Prostate gland (tissue), 2 donors: ENCODE results near the gene ZNF445. TPM values are rescaled to one million over a fixed set of nuclear protein-coding genes. Genes with fewer than 3 reads are reported as not detected.
"Not testable (repeated sequence)": the region's sequence is repeated elsewhere in the genome, so short reads cannot be mapped to it uniquely, and the experiment has no call there.

Experiments
- DNase-seq: peaks from one replicate; pipeline ENCODE4 v3.0.0-alpha.2; 2019; ENCODE audit warnings: low spot score
- H3K27ac ChIP-seq, 2 donors: fragments of 200-600 bp; sonication (generic); 2 replicates each; pipeline ENCODE4 v1.5.1; 2017 to 2019
- H3K27me3 ChIP-seq: fragments of 200-600 bp; sonication (generic); replicated peaks from 2 replicates; pipeline ENCODE4 v1.5.1; 2019; ENCODE audit not compliant: insufficient read depth
- H3K36me3 ChIP-seq, 2 donors: fragments of 200-600 bp; sonication (generic); 1 replicate in 1 of 2; 2 replicates in 1 of 2; pipeline versions ENCODE4 v1.5.1 to v1.8.1; 2017 to 2019
- H3K4me1 ChIP-seq: fragments of 200-600 bp; sonication (generic); replicated peaks from 2 replicates; pipeline ENCODE4 v1.5.1; 2019
- H3K4me3 ChIP-seq, 2 donors: fragments of 200-600 bp; sonication (generic); 2 replicates each; pipeline ENCODE4 v1.5.1; 2017 to 2019
- H3K9me3 ChIP-seq: fragments of 200-600 bp; sonication (generic); 2 replicates; pipeline ENCODE4 v1.5.1; 2017
- CTCF ChIP-seq, 4 experiments: fragments of 200-600 bp in 2 of 4; fragments of 450-650 bp in 2 of 4; sonication (generic) in 2 of 4; IDR thresholded peaks; 1 replicate in 3 of 4; 2 replicates in 1 of 4; pipeline ENCODE4 v1.5.1; 2016 to 2019; ENCODE audit warnings: antibody characterized with exemption in 4 of 4, mild to moderate bottlenecking in 2 of 4, moderate library complexity in 2 of 4
- POLR2A ChIP-seq: fragments of 450-650 bp; IDR thresholded peaks from one replicate; pipeline ENCODE4 v1.6.1; 2016; ENCODE audit warnings: antibody characterized with exemption, mild to moderate bottlenecking
- POLR2AphosphoS5 ChIP-seq: sonication (generic); formaldehyde crosslinking; IDR thresholded peaks from one replicate; pipeline ENCODE4 v1.6.1; 2017; ENCODE audit warnings: antibody characterized with exemption
- WGBS: methylation state at CpG from one replicate; pipeline ENCODE4 v1.1.5; 2018; 5-methylcytosine and 5-hydroxymethylcytosine counted together
- intact Hi-C: fragments of 100-400 bp; cut with DNase I; formaldehyde crosslinking; loops from one replicate; pipeline ENCODE4 v1.14.2; 2022
- total RNA-seq, 2 donors: library from RNA; depleted of rRNA; stranded (reverse); fragments of >200 nt; gene quantifications; one replicate each; pipeline ENCODE4 v1.1.0, GENCODE V29; 2016

The ZNF445 gene
- total RNA-seq, 2 donors from 2014 or later: 10.8 to 17.9 TPM

GRCh38 chr3:44464509-44464908, 13.0 kb downstream of the ZNF445 start:
- intact Hi-C loops: no loop called here
- 95% methylated on average over 7 of the region's 7 CpGs for WGBS

GRCh38 chr3:44460050-44460449, 17.4 kb downstream of the ZNF445 start:
- intact Hi-C loops, DNase-seq: not testable (repeated sequence)
- 98% methylated on average over 4 of the region's 4 CpGs for WGBS

More at GRCh38 chr3:44464509-44464908, 13.0 kb downstream of the ZNF445 start:
- H3K36me3 ChIP-seq: peaks cover 0 to 3% of the 10 kb centered on the region in 2 donors
- TF ChIP-seq POLR2A (no peak), POLR2AphosphoS5 (no peak), CTCF (IDR thresholded peaks at IDR 0.05) (no peak)
- no peaks in the 10 kb centered on the region for H3K4me1 ChIP-seq
- no peak overlapping the region for H3K4me3 ChIP-seq
- no peaks in the 10 kb centered on the region for H3K9me3 ChIP-seq
- no peaks in the 10 kb centered on the region for H3K27me3 ChIP-seq
- H3K27ac ChIP-seq: no peak overlapping the region
- no peak for DNase-seq

GRCh38 chr3:44455318-44455717, 22.2 kb downstream of the ZNF445 start:
- TF ChIP-seq POLR2A (no peak), POLR2AphosphoS5 (no peak), CTCF (IDR thresholded peaks at IDR 0.05) (no peak)
- Histone ChIP-seq H3K27ac (no peak overlapping the region), H3K36me3 (peaks cover 7 to 22% of the 10 kb centered on the region in 2 donors), H3K4me1 (no peaks in the 10 kb centered on the region), H3K27me3 (no peaks in the 10 kb centered on the region), H3K4me3 (no peak overlapping the region), H3K9me3 (no peaks in the 10 kb centered on the region)
- intact Hi-C loops: no loop called here
- no peak for DNase-seq
- WGBS: 97% methylated on average over 10 of the region's 10 CpGs

More at GRCh38 chr3:44460050-44460449, 17.4 kb downstream of the ZNF445 start:
- not testable (repeated sequence) for H3K36me3 ChIP-seq, H3K9me3 ChIP-seq, H3K4me3 ChIP-seq, H3K27ac ChIP-seq, H3K4me1 ChIP-seq, H3K27me3 ChIP-seq

DNA sequence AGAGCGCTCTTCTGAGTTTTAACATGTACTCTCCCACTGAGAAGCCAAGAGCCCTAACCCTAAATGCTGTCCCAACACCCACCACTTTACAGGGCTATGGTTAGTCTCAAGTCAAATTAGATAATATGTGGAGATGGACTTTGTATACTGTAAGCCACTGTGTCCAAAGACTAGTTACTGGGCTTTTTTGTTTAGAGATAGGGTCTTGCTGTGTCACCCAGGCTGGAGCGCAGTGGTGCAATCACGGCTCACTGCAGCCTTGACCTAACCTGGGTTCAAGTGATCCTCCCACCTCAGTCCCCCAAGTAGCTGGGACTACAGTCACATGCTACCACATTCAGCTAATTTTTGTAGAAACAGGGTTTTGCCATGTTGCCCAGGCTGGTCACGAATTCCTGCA, 23.2 kb downstream of the ZNF445 start:
- Histone ChIP-seq H3K36me3 (peaks cover 10 to 29% of the 10 kb centered on the region in 2 donors), H3K9me3 (no peaks in the 10 kb centered on the region), H3K27me3 (no peaks in the 10 kb centered on the region), H3K27ac (no peak overlapping the region), H3K4me3 (no peak overlapping the region), H3K4me1 (no peaks in the 10 kb centered on the region)
- intact Hi-C loops: no loop called here
- no peak for TF ChIP-seq POLR2AphosphoS5
- no peak for TF ChIP-seq CTCF (IDR thresholded peaks at IDR 0.05)
- no peak for TF ChIP-seq POLR2A
- DNase-seq: no peak
- 94% methylated on average over 4 of the region's 4 CpGs for WGBS

GRCh38 chr3:44451441-44451840, 26.0 kb downstream of the ZNF445 start:
- peaks cover 15 to 40% of the 10 kb centered on the region in 2 donors for H3K36me3 ChIP-seq
- intact Hi-C loops: no loop called here
- H3K27me3 ChIP-seq: no peaks in the 10 kb centered on the region
- WGBS: 94% methylated on average over 3 of the region's 3 CpGs
- H3K9me3 ChIP-seq: no peaks in the 10 kb centered on the region
- no peak for DNase-seq
- no peak overlapping the region for H3K27ac ChIP-seq
- TF ChIP-seq POLR2AphosphoS5 (no peak), CTCF (IDR thresholded peaks at IDR 0.05) (no peak), POLR2A (no peak)
- no peaks in the 10 kb centered on the region for H3K4me1 ChIP-seq
- H3K4me3 ChIP-seq: no peak overlapping the region
